ENCODE data around the gene BRD8. TPM values are rescaled to one million over a fixed set of nuclear protein-coding genes. Genes with fewer than 3 reads are reported as not detected.

The BRD8 gene
- total RNA-seq, 5 donors from 2014 or later (not counting 1 experiment from before 2014, with no cell fraction given), result 29.5 to 79.5 (median 72.2) TPM

DNA sequence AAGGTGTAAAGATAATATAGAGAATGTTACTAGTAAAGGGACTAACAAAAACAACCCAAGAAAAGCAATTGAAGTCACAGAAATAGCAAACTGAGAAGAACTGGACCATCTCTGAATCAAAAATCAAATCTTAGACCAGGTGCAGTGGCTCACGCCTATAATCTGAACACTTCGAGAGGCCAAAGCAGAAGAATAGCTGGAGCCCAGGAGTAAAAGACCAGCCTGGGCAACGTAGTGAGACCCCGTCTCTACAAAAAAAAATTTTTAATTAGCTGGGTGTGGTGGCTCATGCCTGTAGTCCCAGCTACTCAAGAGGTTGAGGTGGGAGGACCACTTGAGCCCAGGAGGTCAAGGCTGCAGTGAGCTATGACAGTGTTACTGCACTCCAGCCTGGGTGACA lies 67.2 kb downstream of the BRD8 start:
- H3K4me3 ChIP-seq (ENCODE audit: control insufficient read depth in 1 of 2, extremely low read depth in 1 of 2, low read length in 1 of 2), result no peak overlapping the region
- no peaks in the 10 kb centered on the region for H3K9me3 ChIP-seq
- CTCF ChIA-PET, result interaction anchor here (0.6 to 0.7 kb wide), 2 partner anchors 22 to 37 kb away, joined by 3 read pairs; no protein-coding TSS in a partner anchor
- no peak overlapping the region for H3K27ac ChIP-seq (ENCODE audit: low read length)
- DNase-seq, result no peak
- Mint-ChIP-seq H3K27me3 (peaks cover 0 to 7% of the 10 kb centered on the region in 2 donors), H3K27ac (no peak overlapping the region), H3K4me3 (no peak overlapping the region), H3K4me1 (no peaks in the 10 kb centered on the region), H3K9me3 (no peaks in the 10 kb centered on the region), H3K36me3 (no peaks in the 10 kb centered on the region)
- H3K4me1 ChIP-seq (ENCODE audit: control insufficient read depth in 1 of 2, extremely low read depth in 1 of 2, insufficient read depth in 2 of 2, low read length in 2 of 2), result no peaks in the 10 kb centered on the region
- POLR2A ChIA-PET, result no interaction called here
- no CpG with 5 or more reads among the region's 4 CpGs for WGBS (ENCODE audit: insufficient coverage)
- no peaks in the 10 kb centered on the region for H3K36me3 ChIP-seq (ENCODE audit: control insufficient read depth in 2 of 2, extremely low read depth in 1 of 2, insufficient read depth in 1 of 2, low read length in 1 of 2)
- peaks cover 0 to 7% of the 10 kb centered on the region in 2 experiments for H3K27me3 ChIP-seq (replicated peaks in 1 of 2; ENCODE audit: control insufficient read depth in 2 of 2, extremely low read depth in 1 of 2, insufficient read depth in 2 of 2, low read length in 1 of 2)
- ATAC-seq (replicated peaks in 1 of 4), result no peak

DNA sequence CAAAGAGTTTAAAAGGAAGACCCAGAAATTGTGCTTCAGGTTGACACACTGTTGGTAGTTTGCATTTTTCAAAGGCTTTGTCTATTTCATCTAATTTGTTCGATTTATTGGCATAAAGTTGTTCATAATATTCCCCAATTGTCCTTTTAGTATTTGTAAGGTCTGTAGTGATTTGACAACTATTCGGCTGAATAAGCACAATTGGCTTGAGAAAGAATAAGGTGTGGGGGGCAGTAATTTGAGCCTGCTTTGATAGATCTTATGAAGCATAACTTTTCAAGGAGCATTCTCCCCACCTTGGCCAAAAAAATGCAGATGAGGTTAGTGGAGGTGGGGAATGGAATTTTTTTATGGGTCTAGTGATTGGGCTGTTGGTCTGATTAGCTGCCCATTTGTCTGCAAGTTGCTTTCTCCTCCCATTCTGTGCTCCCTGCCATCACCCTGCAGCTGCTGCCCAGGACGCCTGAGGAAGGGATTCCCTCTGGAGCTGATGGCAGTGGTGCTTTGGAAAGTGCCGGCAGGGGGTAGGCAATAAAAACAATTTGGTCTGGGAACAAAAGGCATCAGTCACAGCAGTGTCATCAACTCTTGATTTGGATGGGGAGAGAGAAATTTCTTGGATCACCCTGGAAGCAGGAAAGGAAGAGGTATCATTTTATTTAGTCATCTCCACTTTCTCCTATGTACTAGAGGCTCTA lies 68.0 kb downstream of the BRD8 start:
- ChIA-PET CTCF (interaction anchor here in 1 of 2 donors (0.6 kb wide), 1 partner anchor 22 kb away, joined by 3 read pairs; no protein-coding TSS in a partner anchor), POLR2A (interaction anchor here in 1 of 2 donors (0.6 kb wide), 1 partner anchor 10 kb away, joined by 8 read pairs; no protein-coding TSS in a partner anchor)
- Histone ChIP-seq H3K4me1 (ENCODE audit: control insufficient read depth in 1 of 2, extremely low read depth in 1 of 2, insufficient read depth in 2 of 2, low read length in 2 of 2) (no peaks in the 10 kb centered on the region), H3K4me3 (ENCODE audit: control insufficient read depth in 1 of 2, extremely low read depth in 1 of 2, low read length in 1 of 2) (no peak overlapping the region), H3K27ac (ENCODE audit: low read length) (no peak overlapping the region), H3K36me3 (ENCODE audit: control insufficient read depth in 2 of 2, extremely low read depth in 1 of 2, insufficient read depth in 1 of 2, low read length in 1 of 2) (no peaks in the 10 kb centered on the region), H3K9me3 (no peaks in the 10 kb centered on the region), H3K27me3 (replicated peaks in 1 of 2; ENCODE audit: control insufficient read depth in 2 of 2, extremely low read depth in 1 of 2, insufficient read depth in 2 of 2, low read length in 1 of 2) (peaks cover 0 to 7% of the 10 kb centered on the region in 2 experiments)
- Mint-ChIP-seq H3K9me3 (no peaks in the 10 kb centered on the region), H3K27me3 (peaks cover 0 to 9% of the 10 kb centered on the region in 2 donors), H3K27ac (no peak overlapping the region), H3K4me1 (no peaks in the 10 kb centered on the region), H3K4me3 (no peak overlapping the region), H3K36me3 (no peaks in the 10 kb centered on the region)
- no peak for ATAC-seq (replicated peaks in 1 of 4)
- no peak for DNase-seq
- 92% methylated on average over 2 of the region's 4 CpGs for WGBS (ENCODE audit: insufficient coverage)

DNA sequence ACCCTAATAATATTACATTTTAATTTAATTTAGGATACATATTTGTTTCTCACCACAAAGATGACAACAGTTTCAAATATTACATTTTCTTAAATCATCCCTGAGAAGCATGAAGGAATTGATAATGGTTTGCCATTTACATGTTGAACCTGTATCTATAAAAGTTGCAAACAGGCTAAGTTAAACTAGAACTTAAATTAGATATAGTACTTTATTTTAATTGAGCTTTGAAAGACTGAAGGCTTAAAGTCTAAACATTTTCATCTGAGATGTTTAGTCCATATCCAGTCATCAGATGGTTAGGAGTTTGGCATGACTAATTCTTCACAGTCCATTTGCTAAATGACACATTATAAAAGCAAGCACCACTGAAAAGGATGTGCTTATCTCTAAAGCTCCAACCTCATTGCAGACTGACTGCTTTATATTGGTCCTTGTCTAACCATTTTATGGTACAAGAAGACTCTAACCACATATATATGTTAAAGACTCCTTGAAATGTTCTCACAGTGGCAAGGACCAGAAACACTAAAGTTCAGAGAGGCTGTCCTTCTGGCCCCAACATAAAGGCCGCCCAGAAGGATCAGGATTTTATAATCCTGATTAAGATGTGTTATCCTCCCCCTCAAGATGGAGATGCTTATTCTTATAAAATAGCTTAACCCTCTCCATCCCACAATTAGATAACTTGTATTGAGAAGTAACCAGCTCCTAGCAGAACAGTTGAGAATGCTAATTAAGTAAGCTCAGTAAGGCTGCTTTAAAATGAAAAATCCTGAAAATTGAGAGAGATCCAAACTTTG lies 68.8 kb downstream of the BRD8 start:
- Histone ChIP-seq H3K9me3 (no peaks in the 10 kb centered on the region), H3K27me3 (replicated peaks in 1 of 2; ENCODE audit: control insufficient read depth in 2 of 2, extremely low read depth in 1 of 2, insufficient read depth in 2 of 2, low read length in 1 of 2) (peaks cover 0 to 7% of the 10 kb centered on the region in 2 experiments), H3K4me3 (ENCODE audit: control insufficient read depth in 1 of 2, extremely low read depth in 1 of 2, low read length in 1 of 2) (no peak overlapping the region), H3K36me3 (ENCODE audit: control insufficient read depth in 2 of 2, extremely low read depth in 1 of 2, insufficient read depth in 1 of 2, low read length in 1 of 2) (no peaks in the 10 kb centered on the region), H3K4me1 (ENCODE audit: control insufficient read depth in 1 of 2, extremely low read depth in 1 of 2, insufficient read depth in 2 of 2, low read length in 2 of 2) (no peaks in the 10 kb centered on the region), H3K27ac (ENCODE audit: low read length) (no peak overlapping the region)
- ATAC-seq (replicated peaks in 1 of 4), result no peak
- WGBS (ENCODE audit: insufficient coverage), result no CpG with 5 or more reads among the region's 1 CpG
- ChIA-PET POLR2A (interaction anchor here in 1 of 2 donors (0.6 kb wide), 1 partner anchor 9 kb away, joined by 8 read pairs; no protein-coding TSS in a partner anchor), CTCF (interaction anchor here in 1 of 2 donors (0.8 kb wide), 1 partner anchor 33 kb away, joined by 3 read pairs; no protein-coding TSS in a partner anchor)
- no peaks in the 10 kb centered on the region for H3K36me3 Mint-ChIP-seq
- H3K27ac Mint-ChIP-seq, result no peak overlapping the region
- no peaks in the 10 kb centered on the region for H3K4me1 Mint-ChIP-seq
- no peak for DNase-seq
- H3K27me3 Mint-ChIP-seq, result peaks cover 0 to 9% of the 10 kb centered on the region in 2 donors
- no peak overlapping the region for H3K4me3 Mint-ChIP-seq
- H3K9me3 Mint-ChIP-seq, result no peaks in the 10 kb centered on the region

DNA sequence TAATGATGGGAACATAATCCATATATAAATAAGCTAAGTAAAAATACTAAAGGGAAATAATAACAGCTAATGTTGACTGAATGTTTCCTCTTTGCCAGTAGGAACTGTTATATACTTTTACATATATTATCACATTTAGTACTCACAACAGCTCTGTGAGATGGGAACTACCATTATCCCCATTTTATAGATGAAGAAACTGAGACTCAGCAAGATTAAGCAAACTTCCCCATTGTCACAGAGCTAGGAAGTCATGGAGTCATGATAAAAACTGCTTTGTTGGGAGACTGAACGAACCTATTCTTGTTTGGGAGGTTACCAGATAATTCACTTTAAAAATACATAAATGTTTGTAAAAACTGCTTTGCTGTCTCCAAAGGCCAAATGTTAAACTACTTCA lies 71.2 kb downstream of the BRD8 start:
- Histone ChIP-seq H3K4me1 (ENCODE audit: control insufficient read depth in 1 of 2, extremely low read depth in 1 of 2, insufficient read depth in 2 of 2, low read length in 2 of 2) (no peaks in the 10 kb centered on the region), H3K9me3 (no peaks in the 10 kb centered on the region), H3K36me3 (ENCODE audit: control insufficient read depth in 2 of 2, extremely low read depth in 1 of 2, insufficient read depth in 1 of 2, low read length in 1 of 2) (no peaks in the 10 kb centered on the region), H3K27me3 (replicated peaks in 1 of 2; ENCODE audit: control insufficient read depth in 2 of 2, extremely low read depth in 1 of 2, insufficient read depth in 2 of 2, low read length in 1 of 2) (no peaks in the 10 kb centered on the region), H3K27ac (ENCODE audit: low read length) (no peak overlapping the region), H3K4me3 (ENCODE audit: control insufficient read depth in 1 of 2, extremely low read depth in 1 of 2, low read length in 1 of 2) (no peak overlapping the region)
- Mint-ChIP-seq H3K27ac (no peak overlapping the region), H3K4me1 (no peaks in the 10 kb centered on the region), H3K36me3 (no peaks in the 10 kb centered on the region), H3K9me3 (no peaks in the 10 kb centered on the region), H3K27me3 (peaks cover 0 to 9% of the 10 kb centered on the region in 2 donors), H3K4me3 (no peak overlapping the region)
- ChIA-PET POLR2A (no interaction called here), CTCF (interaction anchor here in 1 of 2 donors (0.7 kb wide), 1 partner anchor 29 kb away, joined by 5 read pairs; no protein-coding TSS in a partner anchor)
- ATAC-seq (replicated peaks in 1 of 4) (no peak), DNase-seq (no peak)
- no CpG with 5 or more reads among the region's 1 CpG for WGBS (ENCODE audit: insufficient coverage)

DNA sequence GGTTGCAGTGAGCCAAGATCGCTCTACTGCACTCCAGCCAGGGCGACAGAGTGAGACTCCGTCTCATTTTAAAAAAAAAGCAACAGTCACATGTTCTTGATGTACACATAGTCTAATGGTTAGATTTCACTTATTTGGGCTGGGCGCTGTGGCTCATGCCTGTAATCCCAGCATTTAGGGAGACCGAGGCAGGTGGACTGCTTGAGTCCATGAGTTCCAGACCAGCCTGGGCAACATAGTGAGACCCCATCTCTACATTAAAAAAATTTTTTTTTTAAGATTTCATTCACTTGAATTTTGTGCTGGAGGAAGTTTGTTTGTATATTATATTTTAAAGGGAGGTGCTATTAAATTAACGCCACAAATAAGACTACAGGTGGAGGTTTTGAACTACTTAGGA lies 72.7 kb downstream of the BRD8 start:
- Mint-ChIP-seq H3K9me3 (no peaks in the 10 kb centered on the region), H3K4me3 (no peak overlapping the region), H3K27ac (no peak overlapping the region), H3K27me3 (peaks cover 3 to 7% of the 10 kb centered on the region in 2 donors), H3K4me1 (no peaks in the 10 kb centered on the region), H3K36me3 (no peaks in the 10 kb centered on the region)
- WGBS (ENCODE audit: insufficient coverage), result 82% methylated on average over 2 of the region's 6 CpGs
- Histone ChIP-seq H3K9me3 (no peaks in the 10 kb centered on the region), H3K27ac (ENCODE audit: low read length) (no peak overlapping the region), H3K27me3 (replicated peaks in 1 of 2; ENCODE audit: control insufficient read depth in 2 of 2, extremely low read depth in 1 of 2, insufficient read depth in 2 of 2, low read length in 1 of 2) (peaks cover 0 to 3% of the 10 kb centered on the region in 2 experiments), H3K4me3 (ENCODE audit: control insufficient read depth in 1 of 2, extremely low read depth in 1 of 2, low read length in 1 of 2) (no peak overlapping the region), H3K36me3 (ENCODE audit: control insufficient read depth in 2 of 2, extremely low read depth in 1 of 2, insufficient read depth in 1 of 2, low read length in 1 of 2) (no peaks in the 10 kb centered on the region), H3K4me1 (ENCODE audit: control insufficient read depth in 1 of 2, extremely low read depth in 1 of 2, insufficient read depth in 2 of 2, low read length in 2 of 2) (no peaks in the 10 kb centered on the region)
- CTCF ChIA-PET, result no interaction called here
- ATAC-seq (replicated peaks in 1 of 4), result no peak
- POLR2A ChIA-PET, result no interaction called here
- no peak for DNase-seq

DNA sequence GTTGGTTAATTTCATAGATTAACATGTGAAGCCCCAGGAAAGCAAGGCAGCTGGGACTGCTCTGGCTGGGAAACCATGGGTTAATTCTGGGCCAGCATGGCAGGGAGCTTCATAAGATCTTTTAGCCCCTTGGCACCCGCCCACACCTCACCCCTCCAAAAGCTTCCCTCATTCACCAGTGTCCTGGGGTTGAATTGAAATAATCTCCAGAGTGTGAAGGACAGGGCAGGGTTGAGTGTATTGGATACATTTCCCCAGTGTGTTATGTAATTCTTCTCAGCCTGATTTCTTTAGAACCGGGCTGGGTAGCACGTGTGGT lies 75.2 kb downstream of the BRD8 start:
- Mint-ChIP-seq H3K27me3 (peaks cover 6 to 14% of the 10 kb centered on the region in 2 donors), H3K9me3 (no peaks in the 10 kb centered on the region), H3K36me3 (no peaks in the 10 kb centered on the region), H3K27ac (no peak overlapping the region), H3K4me3 (no peak overlapping the region), H3K4me1 (no peaks in the 10 kb centered on the region)
- Histone ChIP-seq H3K36me3 (ENCODE audit: control insufficient read depth in 2 of 2, extremely low read depth in 1 of 2, insufficient read depth in 1 of 2, low read length in 1 of 2) (no peaks in the 10 kb centered on the region), H3K9me3 (no peaks in the 10 kb centered on the region), H3K4me3 (ENCODE audit: control insufficient read depth in 1 of 2, extremely low read depth in 1 of 2, low read length in 1 of 2) (no peak overlapping the region), H3K4me1 (ENCODE audit: control insufficient read depth in 1 of 2, extremely low read depth in 1 of 2, insufficient read depth in 2 of 2, low read length in 2 of 2) (no peaks in the 10 kb centered on the region), H3K27me3 (replicated peaks in 1 of 2; ENCODE audit: control insufficient read depth in 2 of 2, extremely low read depth in 1 of 2, insufficient read depth in 2 of 2, low read length in 1 of 2) (peaks cover 0 to 3% of the 10 kb centered on the region in 2 experiments), H3K27ac (ENCODE audit: low read length) (no peak overlapping the region)
- CTCF ChIA-PET, result interaction anchor here in 1 of 2 donors (0.6 kb wide), 1 partner anchor 939 kb away, joined by 3 read pairs; no protein-coding TSS in a partner anchor
- POLR2A ChIA-PET, result no interaction called here
- DNase-seq (no peak), ATAC-seq (replicated peaks in 1 of 4) (no peak)
- WGBS (ENCODE audit: insufficient coverage), result no CpG with 5 or more reads among the region's 3 CpGs
